K562 (cell line): ENCODE measurements around the gene RPS2. TPM values are rescaled to one million over a fixed set of nuclear protein-coding genes. Genes with fewer than 3 reads are reported as not detected.

ENCODE experiments used
- ATAC-seq: fragments of 200-7000 bp; cut with Tn5 transposase; 3 replicates; pipeline ENCODE4 v1.9.1; 2020; ENCODE audit warnings: moderate library complexity
- BruUV-seq: library from RNA; stranded (reverse); fragments of 400-500 nt; replicated peaks from 2 replicates; lab custom pipeline; 2021; lab: Mats Ljungman, UMichigan
- CTCF ChIA-PET: fragments of 300-600 bp; formaldehyde crosslinking; extraction: SDS; loops from one replicate; lab custom pipeline; 2021; ENCODE audit warnings: low intra/inter-chr PET ratio; lab: Yijun Ruan, JAX
- POLR2A ChIA-PET: fragments of 300-600, 350-650 bp; sonication (Branson Sonifier 250); formaldehyde crosslinking; extraction: SDS; loops from one replicate; lab custom pipeline; 2021; ENCODE audit warnings: antibody characterized with exemption, inconsistent platforms; lab: Yijun Ruan, JAX
- DNase-seq, 4 experiments: peaks; one replicate each; pipeline versions ENCODE4 v3.0.0 to v3.0.0-alpha.2; 2011 to 2018; ENCODE audit warnings: low spot score in 3 of 4, mixed read lengths in 3 of 4; ENCODE audit errors: extremely low read depth in 1 of 4
- FAIRE-seq: peaks from 2 replicates; lab custom pipeline; 2011; peaks lifted over from hg19 to GRCh38; lab: Jason Lieb, UNC
- H2AFZ ChIP-seq: 2 replicates; pipeline ENCODE4 v1.6.0; 2011; ENCODE audit warnings: low read depth, low read length, control low read depth, inconsistent platforms
- H3K27ac ChIP-seq: fragments of 200-600 bp; 3 replicates; pipeline ENCODE4 v1.8.0; 2011; ENCODE audit warnings: low read depth, mild to moderate bottlenecking, control low read depth, inconsistent platforms, low read length, moderate library complexity, mixed read lengths; ENCODE audit errors: extremely low read depth
- H3K27me3 ChIP-seq, 2 experiments: fragments of 300-600 bp in 1 of 2; 2 replicates in 1 of 2; 3 replicates in 1 of 2; pipeline versions ENCODE4 v1.6.0 to v1.8.0; 2011; ENCODE audit warnings: inconsistent platforms in 2 of 2, low read length in 2 of 2, mild to moderate bottlenecking in 1 of 2, mixed read lengths in 1 of 2, moderate library complexity in 1 of 2; ENCODE audit not compliant: control insufficient read depth in 2 of 2, insufficient read depth in 2 of 2
- H3K36me3 ChIP-seq: fragments of 300-600 bp; 3 replicates; pipeline ENCODE4 v1.8.0; 2011; ENCODE audit warnings: mild to moderate bottlenecking, low read length, inconsistent platforms; ENCODE audit not compliant: control insufficient read depth, insufficient read depth
- H3K4me1 ChIP-seq, 2 experiments: fragments of 200-600 bp in 1 of 2; replicated peaks in 1 of 2; 2 replicates in 1 of 2; 3 replicates in 1 of 2; pipeline versions ENCODE4 v1.5.1 to v1.8.0; 2011; ENCODE audit warnings: inconsistent platforms in 2 of 2, low read length in 2 of 2, mild to moderate bottlenecking in 1 of 2, mixed read lengths in 1 of 2, moderate library complexity in 1 of 2; ENCODE audit not compliant: control insufficient read depth in 2 of 2, insufficient read depth in 2 of 2
- H3K4me2 ChIP-seq: 2 replicates; pipeline ENCODE4 v1.6.1; 2011; ENCODE audit warnings: low read length, control low read depth, inconsistent platforms, mixed read lengths; ENCODE audit not compliant: insufficient read depth
- H3K4me3 ChIP-seq: fragments of 200-600 bp; sonication (generic), shearing (Covaris generic); 2 replicates; pipeline ENCODE4 v1.5.1; 2016; ENCODE audit warnings: control low read depth, inconsistent platforms
- H3K79me2 ChIP-seq: fragments of 200-600 bp; 3 replicates; pipeline ENCODE4 v1.8.0; 2011; ENCODE audit warnings: low read length, inconsistent platforms; ENCODE audit not compliant: control insufficient read depth, insufficient read depth
- H3K9ac ChIP-seq, 2 experiments: 2 replicates each; pipeline versions ENCODE4 v1.6.0 to v1.6.1; 2011; ENCODE audit warnings: low read depth in 2 of 2, low read length in 2 of 2, control low read depth in 1 of 2, inconsistent platforms in 1 of 2, mild to moderate bottlenecking in 1 of 2, mixed read lengths in 1 of 2; ENCODE audit not compliant: insufficient read depth in 1 of 2
- H3K9me1 ChIP-seq: one replicate; pipeline ENCODE4 v1.6.0; 2011; ENCODE audit warnings: inconsistent platforms, mild to moderate bottlenecking, low read length, moderate library complexity; ENCODE audit not compliant: control insufficient read depth, insufficient read depth
- H3K9me3 ChIP-seq: replicated peaks from 2 replicates; pipeline ENCODE4 v1.5.1; 2011; ENCODE audit warnings: low read depth, low read length, inconsistent platforms; ENCODE audit not compliant: control insufficient read depth, insufficient read depth
- H4K20me1 ChIP-seq: replicated peaks from 2 replicates; pipeline ENCODE4 v1.6.1; 2011; ENCODE audit warnings: low read length, inconsistent platforms, mixed read lengths; ENCODE audit not compliant: control insufficient read depth, insufficient read depth
- EP300 ChIP-seq: IDR thresholded peaks from 2 replicates; pipeline ENCODE4 v1.6.1; 2012; ENCODE audit warnings: low read length, improper control_type of control experiment
- FIP1L1 ChIP-seq: fragments of 200-400 bp; formaldehyde crosslinking; IDR thresholded peaks from 2 replicates; pipeline ENCODE4 v1.6.1; 2018; ENCODE audit warnings: mild to moderate bottlenecking, low read depth, low read length; ENCODE audit not compliant: poor library complexity, severe bottlenecking
- POLR2G ChIP-seq: fragments of 200-400 bp; formaldehyde crosslinking; IDR thresholded peaks from 2 replicates; pipeline ENCODE4 v1.6.1; 2017; ENCODE audit warnings: low read depth, mild to moderate bottlenecking, antibody characterized with exemption, low read length, moderate library complexity
- RBFOX2 ChIP-seq: fragments of 200-400 bp; formaldehyde crosslinking; IDR thresholded peaks from 2 replicates; pipeline ENCODE4 v1.6.1; 2017; ENCODE audit warnings: low read depth, mild to moderate bottlenecking, low read length, moderate library complexity
- WGBS: fragments of 100-300 bp; shearing (Covaris generic); methylation state at CpG from one replicate; pipeline ENCODE4 v1.1.6; 2016; ENCODE audit warnings: low coverage, mixed read lengths; ENCODE audit not compliant: insufficient coverage; ENCODE audit errors: missing lambda C conversion rate; 5-methylcytosine and 5-hydroxymethylcytosine counted together
- in situ Hi-C: fragments of 300-500 bp; cut with MboI; formaldehyde crosslinking; loops from 4 replicates; pipeline ENCODE4 v1.15.0; 2018; ENCODE audit warnings: inconsistent platforms, mixed read lengths
- intact Hi-C: fragments of 100-400 bp; cut with micrococcal nuclease; formaldehyde crosslinking; loops from 2 replicates; pipeline ENCODE4 v1.14.2; 2022
- polyA plus RNA-seq, 8 experiments: library from polyadenylated mRNA; depleted of rRNA in 4 of 8; stranded (reverse) in 5 of 8; unstranded in 3 of 8; fragments of >200 nt; fragmentation: Nextera tagmentation in 2 of 8; fragmentation: Illumina TruSeq in 1 of 8; extraction: Ambion mirVana in 2 of 8; extraction: Trizol in 1 of 8; gene quantifications; 2 replicates each; pipeline versions ENCODE4 v1.2.1 to v1.2.3, GENCODE V29; 2011 to 2014; ENCODE audit warnings: inconsistent platforms in 1 of 8, missing spikeins in 1 of 8
- total RNA-seq, 7 experiments: library from RNA; depleted of rRNA in 6 of 7; stranded (reverse); fragments of >200 nt in 6 of 7; fragmentation: Illumina TruSeq in 2 of 7; extraction: Trizol in 2 of 7; gene quantifications; 2 replicates each; pipeline versions ENCODE4 v1.2.1 to v1.2.3, GENCODE V29; 2011 to 2021; ENCODE audit warnings: low replicate concordance in 1 of 7
- TF ChIP-seq, protein P1 (sequence below): fragments of 250-450 bp; sonication (Bioruptor Pico); IDR thresholded peaks from 2 replicates; pipeline ENCODE4 v1.6.1; 2021; ENCODE audit warnings: mild to moderate bottlenecking

Gene RPS2
- total and polyA plus RNA-seq, 9 of the 15 experiments (the other 6 are each of a cell fraction or from before 2014, with no cell fraction given): 834 to 4,794 (median 3,793) TPM

DNA sequence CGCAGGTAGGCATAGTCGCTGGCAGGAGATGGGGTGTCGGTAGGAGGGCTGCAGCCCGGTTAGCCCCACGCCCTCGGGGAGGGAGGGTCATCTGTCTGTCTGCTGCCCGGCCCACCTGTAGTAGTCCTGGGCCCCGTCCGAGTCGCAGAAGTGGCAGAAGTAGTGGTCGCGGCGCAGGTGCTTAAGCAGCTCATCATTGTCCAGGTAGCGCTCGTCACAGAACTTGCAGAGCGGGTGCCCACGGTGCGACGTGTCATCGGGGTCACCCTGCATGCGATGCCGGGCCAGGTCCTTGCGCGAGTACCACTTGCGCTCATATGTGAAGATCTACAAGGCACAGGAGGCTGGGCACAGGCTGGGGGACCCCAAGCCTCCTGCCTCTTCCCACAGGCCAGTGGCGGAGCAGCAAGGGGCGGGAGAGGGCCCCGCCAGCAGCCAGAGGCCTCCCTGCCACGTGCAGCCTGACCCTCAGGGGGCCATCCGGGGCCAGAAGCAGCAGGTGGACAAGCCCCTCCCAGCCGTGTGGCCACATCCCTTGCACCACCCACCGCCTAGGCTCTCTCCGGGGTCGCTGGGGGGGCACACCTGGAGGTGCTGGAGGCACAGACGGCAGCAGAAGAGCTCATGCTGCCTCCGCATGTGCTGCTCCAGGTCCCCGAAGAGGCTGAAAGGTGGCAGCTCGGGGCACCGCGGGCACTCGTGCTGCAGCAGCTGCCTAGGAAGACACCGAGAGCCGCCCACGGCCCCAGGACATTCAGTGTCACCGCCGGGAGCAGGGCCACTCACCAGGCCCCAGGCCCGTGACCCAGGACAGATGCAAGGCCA is 38.0 kb upstream of the RPS2 start:
- intact Hi-C loops: no loop called here
- POLR2A ChIA-PET: interaction anchor here (0.6 to 3.0 kb wide), 4 partner anchors 17 to 250 kb away, joined by 3 to 12 read pairs (median 7); partner anchors contain the start of gene TRAF7
- peaks cover 54% of the 10 kb centered on the region for H3K79me2 ChIP-seq

More for the DNA sequence above, 38.0 kb upstream of the RPS2 start:
- Histone ChIP-seq H4K20me1 (peaks cover 32% of the 10 kb centered on the region), H3K36me3 (peaks cover 95% of the 10 kb centered on the region; the same call in 2 of the 3 replicates), H3K9me1 (peaks cover 13% of the 10 kb centered on the region), H3K27me3 (no peaks in the 10 kb centered on the region), H3K9ac (peak overlapping the region in 1 of 2 experiments; percentile 50; a peak in 2 of 4 replicates)
- no peak for ATAC-seq
- 96% methylated on average over 30 of the region's 47 CpGs for WGBS
- TF ChIP-seq FIP1L1 (peak; percentile 38), EP300 (no peak), POLR2G (peak; percentile 71), RBFOX2 (peak; percentile 33)
- TF ChIP-seq, protein P1, sequence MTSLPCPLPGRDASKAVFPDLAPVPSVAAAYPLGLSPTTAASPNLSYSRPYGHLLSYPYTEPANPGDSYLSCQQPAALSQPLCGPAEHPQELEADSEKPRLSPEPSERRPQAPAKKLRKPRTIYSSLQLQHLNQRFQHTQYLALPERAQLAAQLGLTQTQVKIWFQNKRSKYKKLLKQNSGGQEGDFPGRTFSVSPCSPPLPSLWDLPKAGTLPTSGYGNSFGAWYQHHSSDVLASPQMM: no peak
- TF ChIP-seq, all 486 proteins: peak for 3
- Histone ChIP-seq H3K4me2 (no peak overlapping the region), H2AFZ (no peak overlapping the region), H3K4me1 (peaks cover 11 to 86% of the 10 kb centered on the region in 2 experiments), H3K9me3 (no peaks in the 10 kb centered on the region), H3K4me3 (no peak overlapping the region), H3K27ac (no peak overlapping the region)
- no peak for DNase-seq
- no peak for FAIRE-seq
- CTCF ChIA-PET: no interaction called here
- BruUV-seq: no TSS peak
- in situ Hi-C loops: no loop called here
